ENCODE measurements around the gene HYPK.

GRCh38 chr15:43845421-43845820 is 45.0 kb downstream of the HYPK start:
- TF ChIP-seq CTCF (conservative IDR thresholded peaks at IDR 0.05) (no peak), ZFX (IDR thresholded peaks at IDR 0.05) (no peak)
